A549 (cell line): ENCODE data around the gene NR2C2. TPM values are rescaled to one million over a fixed set of nuclear protein-coding genes. Genes with fewer than 3 reads are reported as not detected.
"Not testable (repeated sequence)": the region's sequence is repeated elsewhere in the genome, so short reads cannot be mapped to it uniquely, and the experiment has no call there.

Experiments used
- ATAC-seq, 2 experiments: fragments of 200-7000 bp in 1 of 2; fragments of >200 bp in 1 of 2; cut with Nextera tagmentation in 1 of 2; cut with Tn5 transposase in 1 of 2; 3 replicates each; pipeline versions ENCODE4 v1.8.0 to v1.9.1; 2018 to 2020; ENCODE audit warnings: mild to moderate bottlenecking in 1 of 2, moderate library complexity in 1 of 2
- CTCF ChIA-PET: fragments of 300-600 bp; sonication (Branson Sonifier 250); formaldehyde crosslinking; extraction: SDS; loops from one replicate; lab custom pipeline; 2021; ENCODE audit warnings: antibody characterized with exemption, inconsistent platforms; lab: Yijun Ruan, JAX
- POLR2A ChIA-PET: fragments of 350-600 bp; formaldehyde crosslinking; extraction: SDS; loops from one replicate; lab custom pipeline; 2021; ENCODE audit warnings: antibody characterized with exemption, inconsistent platforms; lab: Yijun Ruan, JAX
- DNase-seq, 2 experiments: peaks; one replicate each; pipeline versions ENCODE4 v3.0.0 to v3.0.0-alpha.2; 2011 to 2016; ENCODE audit warnings: low read depth in 1 of 2, low spot score in 1 of 2
- FAIRE-seq: peaks from 2 replicates; lab custom pipeline; 2011; peaks lifted over from hg19 to GRCh38; lab: Jason Lieb, UNC
- H3K27ac ChIP-seq, 2 experiments: fragments of >200 bp; sonication (Bioruptor Twin); formaldehyde crosslinking; 3 replicates each; pipeline ENCODE4 v1.5.1; 2016 to 2017
- H3K4me1 ChIP-seq: fragments of >200 bp; sonication (Bioruptor Twin); formaldehyde crosslinking; 3 replicates; pipeline ENCODE4 v1.6.1; 2016
- H3K4me2 ChIP-seq: fragments of >200 bp; sonication (Bioruptor Twin); formaldehyde crosslinking; 3 replicates; pipeline ENCODE4 v1.6.1; 2016
- H3K4me3 ChIP-seq: fragments of >200 bp; sonication (Bioruptor Twin); formaldehyde crosslinking; 3 replicates; pipeline ENCODE4 v1.5.1; 2016
- H3K9me3 ChIP-seq: fragments of >200 bp; sonication (Bioruptor Twin); formaldehyde crosslinking; 3 replicates; pipeline ENCODE4 v1.6.1; 2016
- CBX2 ChIP-seq: fragments of 200-600 bp; sonication (generic); IDR thresholded peaks from 2 replicates; pipeline ENCODE4 v1.6.1; 2016; ENCODE audit warnings: low read depth, mild to moderate bottlenecking, borderline replicate concordance
- CBX8 ChIP-seq: fragments of 200-600 bp; sonication (generic); IDR thresholded peaks from 2 replicates; pipeline ENCODE4 v1.6.1; 2016
- CEBPB ChIP-seq, 2 experiments: fragments of >200 bp in 1 of 2; sonication (Bioruptor Twin) in 1 of 2; formaldehyde crosslinking in 1 of 2; IDR thresholded peaks; 2 replicates each; pipeline ENCODE4 v1.6.1; 2012 to 2016
- EHMT2 ChIP-seq: fragments of 200-600 bp; sonication (generic); IDR thresholded peaks from 2 replicates; pipeline ENCODE4 v1.6.1; 2016; ENCODE audit warnings: antibody characterized with exemption, low read depth, mild to moderate bottlenecking, moderate library complexity
- EP300 ChIP-seq, 2 experiments: fragments of >200 bp; sonication (Bioruptor Twin); formaldehyde crosslinking; IDR thresholded peaks; 2 replicates in 1 of 2; 3 replicates in 1 of 2; pipeline ENCODE4 v1.6.1; 2016 to 2017
- FOXS1 ChIP-seq: fragments of 250-450 bp; sonication (Bioruptor Pico); IDR thresholded peaks from 2 replicates; pipeline ENCODE4 v1.5.0; 2020; ENCODE audit warnings: mild to moderate bottlenecking, moderate library complexity
- GATA3 ChIP-seq: IDR thresholded peaks from 2 replicates; pipeline ENCODE4 v1.6.1; 2012; ENCODE audit warnings: borderline replicate concordance
- HEYL ChIP-seq: fragments of 250-450 bp; sonication (Bioruptor Pico); IDR thresholded peaks from 2 replicates; pipeline ENCODE4 v1.8.0; 2021; ENCODE audit warnings: mild to moderate bottlenecking, moderate library complexity
- HOXB13 ChIP-seq: fragments of 250-450 bp; sonication (Bioruptor Pico); IDR thresholded peaks from 2 replicates; pipeline ENCODE4 v1.5.0; 2020; ENCODE audit warnings: low read depth, mild to moderate bottlenecking, moderate library complexity
- HOXB5 ChIP-seq: fragments of 250-450 bp; sonication (Bioruptor Pico); IDR thresholded peaks from 2 replicates; pipeline ENCODE4 v1.5.0; 2020; ENCODE audit warnings: mild to moderate bottlenecking, moderate library complexity
- KDM5A ChIP-seq: fragments of 200-600 bp; sonication (generic); IDR thresholded peaks from 2 replicates; pipeline ENCODE4 v1.6.1; 2016; ENCODE audit warnings: antibody characterized with exemption, mild to moderate bottlenecking
- MAFK ChIP-seq: fragments of 450-650 bp; IDR thresholded peaks from 2 replicates; pipeline ENCODE4 v1.6.1; 2014; ENCODE audit not compliant: partially characterized antibody
- MAZ ChIP-seq: fragments of 150-350 bp; IDR thresholded peaks from 2 replicates; pipeline ENCODE4 v1.6.1; 2014; ENCODE audit warnings: antibody characterized with exemption, low read depth, low read length, borderline replicate concordance
- NPAS2 ChIP-seq: fragments of 250-450 bp; sonication (Bioruptor Pico); IDR thresholded peaks from 2 replicates; pipeline ENCODE4 v1.8.0; 2022; ENCODE audit warnings: mild to moderate bottlenecking, moderate library complexity, borderline replicate concordance
- NR3C1 ChIP-seq: fragments of >200 bp; sonication (Bioruptor Twin); formaldehyde crosslinking; IDR thresholded peaks from 3 replicates; pipeline ENCODE4 v1.6.1; 2017
- PHF8 ChIP-seq: fragments of 200-600 bp; sonication (generic); IDR thresholded peaks from 2 replicates; pipeline ENCODE4 v1.6.1; 2016; ENCODE audit warnings: low read depth, mild to moderate bottlenecking, antibody characterized with exemption, moderate library complexity, borderline replicate concordance
- POLR2A ChIP-seq: IDR thresholded peaks from 2 replicates; pipeline ENCODE4 v1.6.1; 2012; ENCODE audit warnings: mild to moderate bottlenecking, low read length
- POLR2AphosphoS2 ChIP-seq: conservative IDR thresholded peaks from 2 replicates; pipeline ENCODE4 v1.6.1; 2012; ENCODE audit warnings: low read length, improper control_type of control experiment, inconsistent platforms
- RFX5 ChIP-seq: fragments of 450-650 bp; IDR thresholded peaks from 2 replicates; pipeline ENCODE4 v1.7.1; 2014; ENCODE audit warnings: antibody characterized with exemption, mild to moderate bottlenecking, moderate library complexity
- ZFP36 ChIP-seq: fragments of 450-650 bp; IDR thresholded peaks from 2 replicates; pipeline ENCODE4 v1.6.1; 2014; ENCODE audit warnings: borderline replicate concordance; ENCODE audit not compliant: partially characterized antibody
- ZSCAN20 ChIP-seq: fragments of 250-450 bp; sonication (Bioruptor Pico); IDR thresholded peaks from 2 replicates; pipeline ENCODE4 v1.8.0; 2022; ENCODE audit warnings: mild to moderate bottlenecking, moderate library complexity
- WGBS: methylation state at CpG from one replicate; pipeline ENCODE4 v1.1.6; 2017; ENCODE audit errors: missing lambda C conversion rate; 5-methylcytosine and 5-hydroxymethylcytosine counted together
- polyA plus RNA-seq, 4 experiments: library from polyadenylated mRNA; depleted of rRNA in 3 of 4; stranded (reverse); fragments of >200 nt; fragmentation: RNase III in 1 of 4; extraction: RNeasy Plus Mini Kit Qiagen cat#74134 plus additional on column Dnase treatment in 1 of 4; gene quantifications; 2 replicates in 3 of 4; 3 replicates in 1 of 4; pipeline ENCODE4 v1.2.3, GENCODE V29; 2011 to 2017
- TF ChIP-seq, protein P1 (sequence below): IDR thresholded peaks from 2 replicates; pipeline ENCODE4 v1.6.1; 2012
- TF ChIP-seq, protein P2 (sequence below): fragments of 200-600 bp; sonication (generic); IDR thresholded peaks from 2 replicates; pipeline ENCODE4 v1.6.1; 2016; ENCODE audit warnings: antibody characterized with exemption, mild to moderate bottlenecking, moderate library complexity
- TF ChIP-seq, protein P3 (sequence below): fragments of 450-650 bp; IDR thresholded peaks from 2 replicates; pipeline ENCODE4 v1.6.1; 2014; ENCODE audit warnings: antibody characterized with exemption
- TF ChIP-seq, protein P4 (sequence below): IDR thresholded peaks from 2 replicates; pipeline ENCODE4 v1.6.1; 2012; ENCODE audit warnings: low read depth, borderline replicate concordance
- TF ChIP-seq, protein P5 (sequence below): fragments of 250-450 bp; sonication (Bioruptor Pico); IDR thresholded peaks from 2 replicates; pipeline ENCODE4 v1.5.0; 2020; ENCODE audit warnings: low read depth, mild to moderate bottlenecking, moderate library complexity
- TF ChIP-seq, protein P6 (sequence below): fragments of 150-350 bp; IDR thresholded peaks from 2 replicates; pipeline ENCODE4 v1.6.1; 2014; ENCODE audit warnings: low read depth, mild to moderate bottlenecking, low read length

NR2C2 gene
- polyA plus RNA-seq, 2 of the 4 experiments (the other 2 are of a cell fraction): 14.6 to 20.2 TPM

DNA sequence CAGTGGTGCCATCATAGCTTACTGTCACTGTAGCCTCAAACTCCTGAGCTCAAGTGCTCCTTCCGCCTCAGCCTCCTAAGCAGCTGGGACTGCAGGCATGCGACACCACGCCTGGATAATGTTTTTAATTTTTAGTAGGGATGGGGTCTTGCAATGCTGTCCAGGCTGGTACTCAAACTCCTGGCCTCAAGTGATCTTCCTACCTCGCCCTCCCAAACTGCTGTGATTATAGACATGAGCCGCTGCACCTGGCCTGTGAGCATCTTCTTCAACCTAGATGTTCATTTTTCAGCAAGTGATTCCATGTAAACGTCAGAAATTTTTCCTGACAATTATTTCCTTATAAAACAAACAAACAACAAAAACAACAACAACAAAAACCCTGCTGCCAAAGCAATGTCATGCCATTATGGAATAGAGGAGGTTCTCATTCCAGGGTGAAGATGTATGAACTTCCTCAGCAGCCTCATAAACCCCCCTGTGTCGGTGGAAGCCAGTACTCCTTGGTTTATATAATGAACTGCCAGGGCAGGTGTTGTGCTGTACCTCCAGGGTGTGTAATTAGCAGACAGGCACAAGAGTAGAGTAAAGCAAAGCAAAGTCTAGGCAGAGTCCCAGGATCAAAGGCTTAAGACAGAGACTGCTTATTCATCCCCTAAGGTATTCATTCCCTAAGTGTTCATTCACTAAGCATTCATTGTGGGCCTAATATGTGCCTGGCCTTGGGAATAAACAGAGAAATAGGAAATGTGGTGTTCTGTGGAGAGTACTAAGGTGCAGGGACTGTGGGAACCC lies 44.6 kb downstream of the NR2C2 start:
- no peak for DNase-seq
- no peak overlapping the region for H3K4me2 ChIP-seq
- no peaks in the 10 kb centered on the region for H3K9me3 ChIP-seq
- no peak overlapping the region for H3K4me3 ChIP-seq
- 89% methylated on average over 7 of the region's 7 CpGs for WGBS
- FAIRE-seq: no peak
- POLR2A ChIA-PET: no interaction called here
- TF ChIP-seq KDM5A: no peak
- TF ChIP-seq, protein P1, sequence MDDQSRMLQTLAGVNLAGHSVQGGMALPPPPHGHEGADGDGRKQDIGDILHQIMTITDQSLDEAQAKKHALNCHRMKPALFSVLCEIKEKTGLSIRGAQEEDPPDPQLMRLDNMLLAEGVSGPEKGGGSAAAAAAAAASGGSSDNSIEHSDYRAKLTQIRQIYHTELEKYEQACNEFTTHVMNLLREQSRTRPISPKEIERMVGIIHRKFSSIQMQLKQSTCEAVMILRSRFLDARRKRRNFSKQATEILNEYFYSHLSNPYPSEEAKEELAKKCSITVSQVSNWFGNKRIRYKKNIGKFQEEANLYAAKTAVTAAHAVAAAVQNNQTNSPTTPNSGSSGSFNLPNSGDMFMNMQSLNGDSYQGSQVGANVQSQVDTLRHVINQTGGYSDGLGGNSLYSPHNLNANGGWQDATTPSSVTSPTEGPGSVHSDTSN: no peak
- TF ChIP-seq, protein P2, sequence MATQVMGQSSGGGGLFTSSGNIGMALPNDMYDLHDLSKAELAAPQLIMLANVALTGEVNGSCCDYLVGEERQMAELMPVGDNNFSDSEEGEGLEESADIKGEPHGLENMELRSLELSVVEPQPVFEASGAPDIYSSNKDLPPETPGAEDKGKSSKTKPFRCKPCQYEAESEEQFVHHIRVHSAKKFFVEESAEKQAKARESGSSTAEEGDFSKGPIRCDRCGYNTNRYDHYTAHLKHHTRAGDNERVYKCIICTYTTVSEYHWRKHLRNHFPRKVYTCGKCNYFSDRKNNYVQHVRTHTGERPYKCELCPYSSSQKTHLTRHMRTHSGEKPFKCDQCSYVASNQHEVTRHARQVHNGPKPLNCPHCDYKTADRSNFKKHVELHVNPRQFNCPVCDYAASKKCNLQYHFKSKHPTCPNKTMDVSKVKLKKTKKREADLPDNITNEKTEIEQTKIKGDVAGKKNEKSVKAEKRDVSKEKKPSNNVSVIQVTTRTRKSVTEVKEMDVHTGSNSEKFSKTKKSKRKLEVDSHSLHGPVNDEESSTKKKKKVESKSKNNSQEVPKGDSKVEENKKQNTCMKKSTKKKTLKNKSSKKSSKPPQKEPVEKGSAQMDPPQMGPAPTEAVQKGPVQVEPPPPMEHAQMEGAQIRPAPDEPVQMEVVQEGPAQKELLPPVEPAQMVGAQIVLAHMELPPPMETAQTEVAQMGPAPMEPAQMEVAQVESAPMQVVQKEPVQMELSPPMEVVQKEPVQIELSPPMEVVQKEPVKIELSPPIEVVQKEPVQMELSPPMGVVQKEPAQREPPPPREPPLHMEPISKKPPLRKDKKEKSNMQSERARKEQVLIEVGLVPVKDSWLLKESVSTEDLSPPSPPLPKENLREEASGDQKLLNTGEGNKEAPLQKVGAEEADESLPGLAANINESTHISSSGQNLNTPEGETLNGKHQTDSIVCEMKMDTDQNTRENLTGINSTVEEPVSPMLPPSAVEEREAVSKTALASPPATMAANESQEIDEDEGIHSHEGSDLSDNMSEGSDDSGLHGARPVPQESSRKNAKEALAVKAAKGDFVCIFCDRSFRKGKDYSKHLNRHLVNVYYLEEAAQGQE: no peak
- TF ChIP-seq CEBPB (IDR thresholded peaks at IDR 0.05): no peak
- TF ChIP-seq HOXB5 (CRISPR knock-in tag): no peak
- no peak for TF ChIP-seq RFX5
- no peak for TF ChIP-seq GATA3
- TF ChIP-seq PHF8: no peak
- TF ChIP-seq POLR2A: no peak
- no peak for TF ChIP-seq ZFP36
- no peak for ATAC-seq
- H3K4me1 ChIP-seq: peaks cover 21% of the 10 kb centered on the region
- H3K27ac ChIP-seq: no peak overlapping the region
- CTCF ChIA-PET: no interaction called here

DNA sequence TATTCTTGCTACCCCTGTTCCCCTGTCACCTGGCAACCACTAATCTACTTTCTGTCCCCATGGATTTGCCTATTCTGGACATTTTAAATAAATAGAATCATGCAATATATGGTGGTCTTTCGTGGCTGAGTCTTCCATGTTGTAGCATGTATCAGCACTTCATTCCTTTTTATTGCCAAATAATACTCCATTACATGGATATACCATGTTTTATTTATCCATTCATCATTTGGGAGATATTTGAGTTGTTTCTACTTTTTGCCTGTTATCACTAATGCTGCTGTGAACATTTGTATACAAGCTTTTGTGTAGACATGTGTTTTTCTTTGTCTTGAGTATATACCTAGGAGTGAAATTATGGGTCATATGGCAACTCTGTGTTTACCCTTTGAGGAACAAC lies 50.6 kb downstream of the NR2C2 start:
- TF ChIP-seq CBX8 (no peak), EP300 (IDR thresholded peaks at IDR 0.05) (no peak), GATA3 (no peak), ZFP36 (no peak), NR3C1 (no peak), ZSCAN20 (CRISPR knock-in tag) (no peak), CBX2 (no peak), EHMT2 (no peak), HEYL (CRISPR knock-in tag) (no peak), POLR2AphosphoS2 (no peak), MAZ (no peak), HOXB13 (no peak), MAFK (no peak), POLR2A (no peak), NPAS2 (no peak), FOXS1 (no peak)
- TF ChIP-seq, protein P3, sequence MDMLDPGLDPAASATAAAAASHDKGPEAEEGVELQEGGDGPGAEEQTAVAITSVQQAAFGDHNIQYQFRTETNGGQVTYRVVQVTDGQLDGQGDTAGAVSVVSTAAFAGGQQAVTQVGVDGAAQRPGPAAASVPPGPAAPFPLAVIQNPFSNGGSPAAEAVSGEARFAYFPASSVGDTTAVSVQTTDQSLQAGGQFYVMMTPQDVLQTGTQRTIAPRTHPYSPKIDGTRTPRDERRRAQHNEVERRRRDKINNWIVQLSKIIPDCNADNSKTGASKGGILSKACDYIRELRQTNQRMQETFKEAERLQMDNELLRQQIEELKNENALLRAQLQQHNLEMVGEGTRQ: no peak
- TF ChIP-seq, protein P4, sequence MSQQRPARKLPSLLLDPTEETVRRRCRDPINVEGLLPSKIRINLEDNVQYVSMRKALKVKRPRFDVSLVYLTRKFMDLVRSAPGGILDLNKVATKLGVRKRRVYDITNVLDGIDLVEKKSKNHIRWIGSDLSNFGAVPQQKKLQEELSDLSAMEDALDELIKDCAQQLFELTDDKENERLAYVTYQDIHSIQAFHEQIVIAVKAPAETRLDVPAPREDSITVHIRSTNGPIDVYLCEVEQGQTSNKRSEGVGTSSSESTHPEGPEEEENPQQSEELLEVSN: no peak
- TF ChIP-seq, protein P5, sequence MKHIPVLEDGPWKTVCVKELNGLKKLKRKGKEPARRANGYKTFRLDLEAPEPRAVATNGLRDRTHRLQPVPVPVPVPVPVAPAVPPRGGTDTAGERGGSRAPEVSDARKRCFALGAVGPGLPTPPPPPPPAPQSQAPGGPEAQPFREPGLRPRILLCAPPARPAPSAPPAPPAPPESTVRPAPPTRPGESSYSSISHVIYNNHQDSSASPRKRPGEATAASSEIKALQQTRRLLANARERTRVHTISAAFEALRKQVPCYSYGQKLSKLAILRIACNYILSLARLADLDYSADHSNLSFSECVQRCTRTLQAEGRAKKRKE (CRISPR knock-in tag): no peak
- TF ChIP-seq, protein P6, sequence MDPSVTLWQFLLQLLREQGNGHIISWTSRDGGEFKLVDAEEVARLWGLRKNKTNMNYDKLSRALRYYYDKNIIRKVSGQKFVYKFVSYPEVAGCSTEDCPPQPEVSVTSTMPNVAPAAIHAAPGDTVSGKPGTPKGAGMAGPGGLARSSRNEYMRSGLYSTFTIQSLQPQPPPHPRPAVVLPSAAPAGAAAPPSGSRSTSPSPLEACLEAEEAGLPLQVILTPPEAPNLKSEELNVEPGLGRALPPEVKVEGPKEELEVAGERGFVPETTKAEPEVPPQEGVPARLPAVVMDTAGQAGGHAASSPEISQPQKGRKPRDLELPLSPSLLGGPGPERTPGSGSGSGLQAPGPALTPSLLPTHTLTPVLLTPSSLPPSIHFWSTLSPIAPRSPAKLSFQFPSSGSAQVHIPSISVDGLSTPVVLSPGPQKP: no peak
- DNase-seq: no peak
- H3K9me3 ChIP-seq: no peaks in the 10 kb centered on the region
- no peak overlapping the region for H3K27ac ChIP-seq
- FAIRE-seq: no peak
- ChIA-PET POLR2A (no interaction called here), CTCF (no interaction called here)
- WGBS: 63% methylated on average over 1 of the region's 1 CpG
- no peak for ATAC-seq
- no peak overlapping the region for H3K4me3 ChIP-seq
- no peak overlapping the region for H3K4me2 ChIP-seq
- H3K4me1 ChIP-seq: no peaks in the 10 kb centered on the region

DNA sequence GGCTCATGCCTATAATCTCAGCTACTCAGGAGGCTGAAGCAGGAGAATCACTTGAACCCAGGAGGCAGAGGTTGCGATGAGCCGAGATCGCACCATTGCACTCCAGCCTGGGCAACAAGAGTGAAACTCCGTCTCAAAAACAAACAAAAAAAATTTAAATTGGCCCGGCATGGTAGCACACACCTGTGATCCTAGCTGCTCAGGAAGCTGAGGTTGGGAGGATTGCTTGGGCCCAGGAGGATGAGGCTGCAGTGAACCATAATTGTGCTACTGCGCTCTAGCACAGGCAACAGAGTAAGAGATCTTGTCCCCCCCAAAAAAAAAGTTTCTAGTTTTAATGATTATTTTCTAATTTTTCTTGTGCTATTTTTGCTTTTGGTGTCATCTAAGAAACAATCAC lies 51.8 kb downstream of the NR2C2 start:
- 90% methylated on average over 6 of the region's 6 CpGs for WGBS
- CTCF ChIA-PET, H3K27ac ChIP-seq, POLR2A ChIA-PET, H3K9me3 ChIP-seq, FAIRE-seq, H3K4me2 ChIP-seq, H3K4me3 ChIP-seq, DNase-seq, H3K4me1 ChIP-seq, ATAC-seq: not testable (repeated sequence)
